ENCODE measurements around the gene FRMD6. TPM values are rescaled to one million over a fixed set of nuclear protein-coding genes. Genes with fewer than 3 reads are reported as not detected.

Gene FRMD6
- total RNA-seq, 2 experiments from 2014 or later: 2.1 to 2.5 TPM

DNA sequence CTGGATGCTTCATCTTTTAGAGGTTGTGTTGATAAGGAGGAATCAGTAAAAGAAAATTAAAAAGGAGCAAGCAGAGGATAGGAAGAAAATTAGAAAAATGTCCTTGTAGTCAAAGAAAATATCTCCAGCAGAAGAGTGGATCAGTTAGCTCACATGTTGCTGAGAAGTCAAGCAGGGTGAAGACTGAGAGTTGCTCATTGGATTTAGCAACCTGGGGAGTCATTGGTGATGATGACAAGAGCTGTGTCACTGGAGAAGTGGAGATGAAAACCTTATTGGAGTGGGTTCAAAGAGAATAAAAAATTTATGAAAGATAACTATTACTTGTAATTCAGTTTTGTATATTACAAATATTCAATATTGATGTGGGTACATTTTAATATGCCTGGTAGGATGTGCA lies 9.8 kb downstream of the FRMD6 start:
- ATAC-seq (no peak), DNase-seq (no peak)
- Mint-ChIP-seq H3K27me3 (peaks cover 18% of the 10 kb centered on the region), H3K27ac (no peak overlapping the region), H3K9me3 (ENCODE audit: low read depth) (no peaks in the 10 kb centered on the region), H3K4me3 (no peak overlapping the region), H3K36me3 (peaks cover 2% of the 10 kb centered on the region), H3K4me1 (no peaks in the 10 kb centered on the region)
- CTCF ChIA-PET: interaction anchor here (2.0 kb wide), 1 partner anchor 9 kb away, joined by 9 read pairs; the partner anchor contains the start of gene FRMD6

DNA sequence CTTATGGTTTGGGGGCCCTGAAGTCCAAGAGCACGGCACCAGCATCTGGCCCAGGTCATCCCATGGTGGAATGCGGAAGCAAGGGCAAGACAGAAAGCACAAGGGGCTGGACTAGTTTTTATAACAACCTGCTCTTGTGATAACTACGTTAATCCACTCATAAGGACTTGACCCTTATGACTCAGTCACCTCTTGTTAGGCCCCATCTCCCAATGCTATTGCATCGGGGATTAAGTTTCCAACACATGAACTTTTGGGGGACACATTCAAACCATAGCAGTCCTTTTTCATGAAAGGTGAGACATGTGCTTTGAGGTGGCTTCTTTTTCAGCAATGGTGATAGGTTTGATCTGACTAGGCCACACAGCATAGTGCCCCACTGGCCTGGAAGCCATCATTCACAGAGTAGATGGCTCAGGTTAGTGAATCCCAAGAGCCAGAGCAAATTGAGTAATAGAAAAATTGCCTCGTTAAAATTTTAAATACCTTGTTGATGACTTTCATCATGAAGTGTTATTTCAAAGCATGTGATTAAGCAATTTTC lies 12.1 kb downstream of the FRMD6 start:
- Mint-ChIP-seq H3K27me3 (peaks cover 7% of the 10 kb centered on the region), H3K27ac (no peak overlapping the region), H3K36me3 (peaks cover 2% of the 10 kb centered on the region), H3K4me3 (no peak overlapping the region), H3K4me1 (no peaks in the 10 kb centered on the region), H3K9me3 (ENCODE audit: low read depth) (no peaks in the 10 kb centered on the region)
- ATAC-seq (no peak), DNase-seq (no peak)
- CTCF ChIA-PET: interaction anchor here (1.8 kb wide), 1 partner anchor 12 kb away, joined by 5 read pairs; the partner anchor contains the start of gene FRMD6

DNA sequence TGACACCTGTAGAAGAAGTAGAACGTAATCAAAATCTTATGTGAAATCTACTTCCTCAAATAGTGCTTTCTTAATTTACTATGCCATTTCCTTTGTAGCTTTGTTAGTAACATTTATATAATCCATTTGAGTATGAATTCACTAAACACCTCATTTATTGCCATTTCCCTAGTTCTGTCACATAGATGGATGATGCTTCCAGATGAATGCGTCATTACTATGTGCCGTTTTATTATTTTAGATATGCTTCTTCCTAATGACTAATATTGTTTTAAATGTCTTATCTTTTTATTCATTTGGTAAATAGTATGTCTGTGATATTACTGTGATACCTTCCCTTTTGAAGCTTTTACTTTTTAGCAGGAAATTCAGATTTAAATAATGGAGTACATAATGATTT lies 14.4 kb downstream of the FRMD6 start:
- Mint-ChIP-seq H3K4me3 (no peak overlapping the region), H3K9me3 (ENCODE audit: low read depth) (no peaks in the 10 kb centered on the region), H3K4me1 (no peaks in the 10 kb centered on the region), H3K27me3 (peaks cover 3% of the 10 kb centered on the region), H3K27ac (no peak overlapping the region), H3K36me3 (peaks cover 2% of the 10 kb centered on the region)
- CTCF ChIA-PET: interaction anchor here (1.1 kb wide), 1 partner anchor 10 kb away, joined by 3 read pairs; no protein-coding TSS in a partner anchor
- ATAC-seq (no peak), DNase-seq (no peak)

DNA sequence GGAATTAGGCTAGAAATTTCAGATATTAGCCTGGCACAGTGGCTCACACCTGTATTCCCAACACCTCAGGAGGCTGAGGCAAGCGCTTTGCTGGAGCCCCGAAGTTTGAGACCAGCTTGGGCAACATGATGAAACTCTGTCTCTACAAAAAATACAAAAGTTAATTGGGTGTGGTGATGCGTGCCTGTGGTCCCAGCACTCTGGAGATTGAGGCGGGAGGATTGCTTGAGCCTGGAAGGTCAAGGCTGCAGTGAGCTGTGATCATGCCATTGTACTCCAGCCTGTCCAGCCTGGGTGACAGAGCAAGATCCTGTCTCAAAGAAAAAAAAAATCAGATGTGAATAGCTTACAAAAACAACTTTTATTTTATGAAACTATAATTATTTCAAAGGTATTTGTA lies 15.1 kb downstream of the FRMD6 start:
- ATAC-seq (no peak), DNase-seq (no peak)
- no peak overlapping the region for H3K27ac Mint-ChIP-seq
- peaks cover 4% of the 10 kb centered on the region for H3K27me3 Mint-ChIP-seq
- H3K4me3 Mint-ChIP-seq: no peak overlapping the region
- H3K36me3 Mint-ChIP-seq: peaks cover 2% of the 10 kb centered on the region
- no peaks in the 10 kb centered on the region for H3K9me3 Mint-ChIP-seq (ENCODE audit: low read depth)
- no peaks in the 10 kb centered on the region for H3K4me1 Mint-ChIP-seq
- CTCF ChIA-PET: no interaction called here

DNA sequence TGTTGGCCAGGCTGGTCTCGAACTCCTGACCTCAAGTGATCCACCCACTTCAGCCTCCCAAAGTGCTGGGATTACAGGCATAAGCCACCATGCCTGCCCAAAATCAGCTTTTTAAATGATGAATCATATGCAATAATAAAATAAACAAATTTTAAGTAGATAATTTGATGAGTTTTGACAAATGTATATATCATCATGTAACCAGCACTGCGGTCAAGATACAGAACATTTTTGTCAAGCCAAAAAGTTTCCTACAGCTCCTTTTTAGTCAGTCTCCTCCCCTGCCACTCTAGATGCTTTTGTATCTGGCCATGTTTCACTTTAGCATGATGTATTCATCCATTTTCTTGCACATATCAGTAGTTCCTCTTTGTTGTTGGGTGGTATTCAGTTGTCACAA lies 17.2 kb downstream of the FRMD6 start:
- Mint-ChIP-seq H3K4me1 (no peaks in the 10 kb centered on the region), H3K9me3 (ENCODE audit: low read depth) (no peaks in the 10 kb centered on the region), H3K4me3 (no peak overlapping the region), H3K27ac (no peak overlapping the region), H3K36me3 (peaks cover 1% of the 10 kb centered on the region), H3K27me3 (peaks cover 9% of the 10 kb centered on the region)
- no peak for DNase-seq
- CTCF ChIA-PET: interaction anchor here (1.4 kb wide), 1 partner anchor 10 kb away, joined by 3 read pairs; no protein-coding TSS in a partner anchor
- no peak for ATAC-seq

DNA sequence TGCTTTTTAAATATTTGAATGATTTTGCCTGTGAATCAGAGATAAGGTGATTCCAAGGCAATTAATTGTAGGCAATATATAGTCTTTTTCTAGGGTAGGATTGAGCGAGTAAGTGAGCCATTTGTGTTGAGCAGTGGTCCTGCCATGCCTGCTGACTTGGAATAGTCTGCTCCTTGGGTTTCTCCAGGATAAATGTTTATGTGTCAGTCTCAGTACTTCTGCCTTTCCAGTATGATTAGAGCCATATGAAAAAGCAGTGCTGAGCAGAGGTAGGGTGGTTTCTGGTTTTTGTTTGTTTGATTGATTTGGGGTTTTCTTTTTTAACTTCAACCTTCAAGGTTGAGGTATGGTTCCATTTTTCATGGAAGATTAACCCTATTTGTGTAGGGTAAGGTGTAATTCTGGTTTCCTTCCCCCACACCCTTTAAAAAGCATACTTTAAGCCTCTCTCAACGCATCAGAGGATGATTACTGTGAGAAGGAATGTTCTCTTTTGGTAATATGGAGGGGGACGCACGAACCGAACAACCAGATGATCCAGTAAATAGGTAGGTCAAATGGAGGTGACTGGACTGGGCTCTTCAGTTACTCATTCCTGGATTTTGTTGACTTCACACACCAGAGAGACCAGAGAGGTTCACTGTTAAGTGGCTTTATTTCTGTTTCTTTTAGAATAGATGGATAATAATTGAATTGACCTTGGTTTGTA lies 22.7 kb downstream of the FRMD6 start:
- Mint-ChIP-seq H3K27ac (no peak overlapping the region), H3K4me1 (no peaks in the 10 kb centered on the region), H3K4me3 (no peak overlapping the region), H3K27me3 (peaks cover 19% of the 10 kb centered on the region), H3K36me3 (no peaks in the 10 kb centered on the region), H3K9me3 (ENCODE audit: low read depth) (no peaks in the 10 kb centered on the region)
- DNase-seq: no peak
- CTCF ChIA-PET: no interaction called here
- ATAC-seq: no peak

DNA sequence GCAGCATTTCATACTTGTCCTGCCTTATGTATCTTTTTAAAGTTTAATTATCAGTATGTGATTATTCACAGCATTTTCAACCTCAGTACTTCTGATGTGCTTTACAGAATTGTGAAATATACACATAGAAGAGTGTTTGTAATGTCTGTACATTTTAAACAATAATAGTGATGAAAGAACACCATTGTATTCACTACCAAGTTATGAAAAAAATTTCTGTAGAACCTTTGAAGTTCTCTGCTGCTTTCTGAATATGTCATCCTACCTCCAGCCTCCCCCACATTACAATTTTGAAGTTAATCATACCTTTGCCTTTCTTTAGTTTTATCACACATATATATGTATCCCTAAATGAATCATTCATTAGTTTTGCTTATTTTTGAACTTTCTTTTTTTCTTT lies 24.8 kb downstream of the FRMD6 start:
- CTCF ChIA-PET: no interaction called here
- Mint-ChIP-seq H3K4me3 (no peak overlapping the region), H3K36me3 (no peaks in the 10 kb centered on the region), H3K4me1 (no peaks in the 10 kb centered on the region), H3K9me3 (ENCODE audit: low read depth) (no peaks in the 10 kb centered on the region), H3K27me3 (peaks cover 18% of the 10 kb centered on the region), H3K27ac (no peak overlapping the region)
- ATAC-seq (no peak), DNase-seq (no peak)

DNA sequence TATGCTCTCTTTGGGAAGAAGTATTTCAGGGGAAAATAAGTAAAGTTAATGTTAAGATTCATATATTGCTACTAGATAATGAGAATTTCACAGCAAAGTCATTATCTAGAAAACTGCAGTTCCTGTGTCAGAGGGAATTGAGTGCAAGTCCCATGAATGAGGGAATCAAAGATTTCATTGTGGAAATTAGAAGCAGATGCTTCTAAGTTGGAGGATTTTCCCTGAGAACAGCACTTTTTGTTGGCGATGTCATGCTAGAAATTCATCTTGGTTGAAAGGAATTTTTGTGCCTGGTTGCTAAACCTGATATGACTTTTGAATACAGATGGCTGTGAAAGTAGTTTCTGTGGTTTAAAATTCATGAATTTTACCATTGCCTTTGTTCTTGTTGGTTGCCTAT lies 25.6 kb downstream of the FRMD6 start:
- DNase-seq: no peak
- Mint-ChIP-seq H3K27ac (no peak overlapping the region), H3K4me3 (no peak overlapping the region), H3K36me3 (no peaks in the 10 kb centered on the region), H3K27me3 (peaks cover 15% of the 10 kb centered on the region), H3K4me1 (no peaks in the 10 kb centered on the region), H3K9me3 (ENCODE audit: low read depth) (no peaks in the 10 kb centered on the region)
- CTCF ChIA-PET: interaction anchor here (0.6 kb wide), 1 partner anchor 12 kb away, joined by 3 read pairs; no protein-coding TSS in a partner anchor
- no peak for ATAC-seq

DNA sequence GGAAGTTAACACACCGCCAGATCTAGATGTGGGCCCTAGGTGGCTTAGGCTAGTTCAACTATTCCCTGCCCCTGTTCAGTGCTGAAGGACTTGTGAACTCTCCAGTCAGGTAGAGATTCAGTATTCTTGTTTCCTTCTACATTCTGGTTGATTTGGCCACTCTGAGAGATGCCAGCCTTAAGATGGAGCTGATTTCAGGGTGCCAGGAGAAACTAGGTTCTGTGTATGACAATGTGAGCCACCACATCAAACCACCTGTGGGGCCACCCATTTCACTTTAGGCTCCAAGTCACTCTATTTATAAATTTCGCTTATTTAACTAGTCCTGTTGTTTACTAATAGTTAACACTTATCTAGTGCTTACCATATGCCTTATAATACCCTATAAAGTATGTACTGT lies 26.0 kb downstream of the FRMD6 start:
- H3K36me3 Mint-ChIP-seq: no peaks in the 10 kb centered on the region
- H3K27ac Mint-ChIP-seq: no peak overlapping the region
- CTCF ChIA-PET: interaction anchor here (0.6 kb wide), 1 partner anchor 11 kb away, joined by 3 read pairs; no protein-coding TSS in a partner anchor
- H3K27me3 Mint-ChIP-seq: peaks cover 19% of the 10 kb centered on the region
- H3K4me1 Mint-ChIP-seq: no peaks in the 10 kb centered on the region
- no peak overlapping the region for H3K4me3 Mint-ChIP-seq
- no peaks in the 10 kb centered on the region for H3K9me3 Mint-ChIP-seq (ENCODE audit: low read depth)
- DNase-seq: no peak
- ATAC-seq: no peak

DNA sequence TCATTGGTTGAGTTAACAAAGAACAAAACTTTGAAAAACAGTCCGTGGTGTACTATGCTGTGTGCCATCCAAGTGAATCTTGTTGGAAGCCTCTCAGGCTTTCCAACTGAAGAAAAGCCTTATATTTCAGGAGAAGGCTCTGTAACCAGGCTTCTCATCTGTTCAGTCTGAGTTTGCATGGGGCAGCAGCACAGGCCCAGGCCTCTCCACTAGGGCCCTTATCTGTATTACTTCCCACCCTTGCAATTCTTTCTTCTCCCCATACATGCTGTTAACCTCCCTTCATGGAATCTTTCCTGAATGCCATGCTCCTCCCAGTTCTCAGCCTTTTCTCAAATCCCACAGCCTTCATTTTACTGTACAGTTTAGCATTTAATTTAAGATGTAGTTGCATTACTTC lies 28.3 kb downstream of the FRMD6 start:
- Mint-ChIP-seq H3K27ac (no peak overlapping the region), H3K9me3 (ENCODE audit: low read depth) (no peaks in the 10 kb centered on the region)

DNA sequence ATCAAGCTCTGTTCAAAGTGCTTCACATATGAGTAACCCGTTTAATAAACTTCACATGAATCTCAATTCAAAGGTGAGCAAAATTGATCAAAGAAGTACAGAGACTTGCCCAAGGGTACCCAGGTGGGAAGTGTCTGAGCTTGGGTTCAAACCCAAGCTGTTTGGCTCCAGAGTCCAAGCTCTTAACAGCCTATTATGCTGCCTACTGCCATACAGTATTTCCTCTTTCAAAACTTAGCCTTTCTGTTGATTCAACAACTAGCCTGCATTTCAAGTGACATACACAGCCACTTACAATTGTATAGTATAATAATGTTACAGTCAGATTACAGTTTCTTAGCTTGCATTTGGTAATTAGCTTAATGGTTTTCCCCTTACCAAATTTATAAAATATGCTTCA lies 29.7 kb downstream of the FRMD6 start:
- CTCF ChIA-PET: interaction anchor here (0.5 kb wide), 1 partner anchor 1070 kb away, joined by 3 read pairs; no protein-coding TSS in a partner anchor
- H3K36me3 Mint-ChIP-seq: no peaks in the 10 kb centered on the region
- H3K4me3 Mint-ChIP-seq: no peak overlapping the region
- no peak overlapping the region for H3K27ac Mint-ChIP-seq
- no peaks in the 10 kb centered on the region for H3K4me1 Mint-ChIP-seq
- H3K9me3 Mint-ChIP-seq (ENCODE audit: low read depth): no peaks in the 10 kb centered on the region
- H3K27me3 Mint-ChIP-seq: peaks cover 6% of the 10 kb centered on the region
- DNase-seq: no peak
- no peak for ATAC-seq

More for the DNA sequence above, 28.3 kb downstream of the FRMD6 start:
- DNase-seq (no peak), ATAC-seq (no peak)
- CTCF ChIA-PET: no interaction called here
- H3K36me3 Mint-ChIP-seq: no peaks in the 10 kb centered on the region
- H3K4me3 Mint-ChIP-seq: no peak overlapping the region
- no peaks in the 10 kb centered on the region for H3K4me1 Mint-ChIP-seq
- peaks cover 8% of the 10 kb centered on the region for H3K27me3 Mint-ChIP-seq

DNA sequence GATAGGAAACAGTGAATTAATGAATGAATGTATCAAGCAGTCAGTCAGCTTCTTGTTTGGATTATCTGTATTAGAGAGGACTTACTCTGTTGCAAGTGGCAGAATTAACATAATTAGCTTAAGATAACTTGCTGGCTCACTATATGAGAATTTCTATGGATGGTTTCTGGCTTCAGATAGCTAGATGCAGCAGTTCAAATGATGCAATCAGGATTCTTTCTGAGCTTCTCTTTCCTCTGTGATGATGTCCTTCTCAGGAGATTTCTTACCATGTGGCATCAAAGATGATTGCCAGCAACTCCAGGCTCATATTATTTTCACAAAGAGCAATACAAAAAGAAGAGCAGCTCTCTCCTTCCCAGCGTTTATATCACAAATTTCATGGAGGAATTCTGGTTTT lies 30.7 kb downstream of the FRMD6 start:
- Mint-ChIP-seq H3K9me3 (ENCODE audit: low read depth) (no peaks in the 10 kb centered on the region), H3K27me3 (peaks cover 6% of the 10 kb centered on the region), H3K36me3 (no peaks in the 10 kb centered on the region), H3K4me3 (no peak overlapping the region), H3K4me1 (no peaks in the 10 kb centered on the region), H3K27ac (no peak overlapping the region)
- CTCF ChIA-PET: no interaction called here
- DNase-seq (no peak), ATAC-seq (no peak)

DNA sequence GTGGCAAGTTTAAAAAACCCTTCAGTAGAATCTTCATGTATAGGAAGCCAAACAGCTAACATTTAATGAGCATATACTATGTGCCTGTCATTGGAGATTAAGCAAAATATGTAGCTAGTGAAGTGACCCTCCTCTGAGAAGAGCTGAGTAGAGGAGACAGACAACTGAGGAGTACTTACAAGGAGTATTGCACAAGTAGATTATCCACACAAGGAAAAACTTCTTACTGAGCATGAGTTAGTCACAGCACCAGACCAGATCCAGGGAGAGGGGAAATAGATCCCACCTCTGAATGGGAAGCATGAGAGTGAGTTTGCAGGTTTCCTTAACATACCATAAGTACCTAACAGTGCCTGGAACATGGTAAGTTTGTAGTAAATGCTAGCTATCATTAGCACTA lies 33.0 kb downstream of the FRMD6 start:
- Mint-ChIP-seq H3K9me3 (ENCODE audit: low read depth) (no peaks in the 10 kb centered on the region), H3K4me1 (no peaks in the 10 kb centered on the region), H3K4me3 (no peak overlapping the region), H3K36me3 (no peaks in the 10 kb centered on the region), H3K27ac (no peak overlapping the region), H3K27me3 (peaks cover 6% of the 10 kb centered on the region)
- CTCF ChIA-PET: no interaction called here
- DNase-seq (no peak), ATAC-seq (no peak)

DNA sequence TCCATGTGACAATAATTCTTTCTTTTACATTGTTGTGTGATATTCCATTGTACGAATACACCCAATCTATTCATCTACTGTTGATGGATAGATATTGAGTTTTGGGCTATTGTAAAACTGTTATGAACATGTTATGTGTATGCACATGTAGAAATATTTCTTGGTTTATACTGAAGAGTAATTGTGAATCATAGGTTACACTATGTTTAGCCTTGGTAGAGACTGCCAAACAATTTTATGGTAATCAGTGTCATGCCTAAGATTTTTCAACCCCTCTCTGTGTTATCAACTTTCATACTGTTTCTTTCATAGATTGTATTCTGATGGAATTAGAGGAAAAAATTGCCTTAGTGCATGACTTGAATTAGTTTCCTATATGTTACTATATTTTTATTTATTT lies 39.5 kb downstream of the FRMD6 start:
- ATAC-seq: no peak
- Mint-ChIP-seq H3K9me3 (ENCODE audit: low read depth) (no peaks in the 10 kb centered on the region), H3K4me3 (no peak overlapping the region), H3K27me3 (no peaks in the 10 kb centered on the region), H3K27ac (no peak overlapping the region), H3K4me1 (no peaks in the 10 kb centered on the region), H3K36me3 (no peaks in the 10 kb centered on the region)
- CTCF ChIA-PET: interaction anchor here (0.7 to 1.3 kb wide), 2 partner anchors 38 to 327 kb away, joined by 3 to 5 read pairs; no protein-coding TSS in a partner anchor
- no peak for DNase-seq

Measured in activated CD8-positive, alpha-beta memory T cell treated with anti-CD3 and anti-CD28 coated beads, Interleukin-2, amount 10 ng/mL, durations not matched to agents 7 days and 5 days (primary cell).